Activated naive CD4-positive, alpha-beta T cell treated with anti-CD3 and anti-CD28 coated beads for 36 hours (primary cell): ENCODE results near the gene B4GALT7. TPM values are rescaled to one million over a fixed set of nuclear protein-coding genes. Genes with fewer than 3 reads are reported as not detected.

Experiments
- CTCF ChIA-PET: fragments of 350-600 bp; sonication (Branson Sonifier 250); formaldehyde crosslinking; loops from one replicate; lab custom pipeline; 2021; ENCODE audit warnings: antibody characterized with exemption; lab: Charles Lee
- DNase-seq: peaks from one replicate; pipeline ENCODE4 v3.0.0-alpha.2; 2020
- H3K27ac Mint-ChIP-seq: one replicate; pipeline ENCODE4 v1.8.0; 2021; ENCODE audit warnings: mild to moderate bottlenecking, mixed read lengths
- H3K27me3 Mint-ChIP-seq: one replicate; pipeline ENCODE4 v1.8.0; 2021; ENCODE audit warnings: low read depth, mixed read lengths
- H3K36me3 Mint-ChIP-seq: one replicate; pipeline ENCODE4 v1.8.0; 2021; ENCODE audit warnings: low read depth, mixed read lengths
- H3K4me1 Mint-ChIP-seq: one replicate; pipeline ENCODE4 v1.8.0; 2021; ENCODE audit warnings: low read depth, mixed read lengths
- H3K4me3 Mint-ChIP-seq: one replicate; pipeline ENCODE4 v1.8.0; 2021; ENCODE audit warnings: mild to moderate bottlenecking, moderate library complexity, mixed read lengths
- H3K9me3 Mint-ChIP-seq: one replicate; pipeline ENCODE4 v1.8.0; 2021; ENCODE audit warnings: mixed read lengths
- intact Hi-C: fragments of 100-400 bp; cut with micrococcal nuclease; formaldehyde crosslinking; loops from one replicate; pipeline ENCODE4 v1.15.1; 2023
- total RNA-seq, 2 experiments: library from RNA; stranded (reverse); gene quantifications; one replicate each; pipeline ENCODE4 v1.2.3, GENCODE V29; 2021

The B4GALT7 gene
- total RNA-seq, 2 experiments from 2014 or later, result 9.9 to 13.6 TPM

GRCh38 chr5:177595991-177596774, 3.7 kb upstream of the B4GALT7 start:
- no peaks in the 10 kb centered on the region for H3K9me3 Mint-ChIP-seq
- no peaks in the 10 kb centered on the region for H3K27me3 Mint-ChIP-seq
- no peak overlapping the region for H3K4me3 Mint-ChIP-seq
- H3K36me3 Mint-ChIP-seq, result peaks cover 32% of the 10 kb centered on the region
- intact Hi-C loops, result loop anchor here (10.0 kb wide), 2 partner anchors 559 to 1029 kb away; partner anchors contain the start of genes CLK4 and NHP2
- no peak for DNase-seq
- no peak overlapping the region for H3K27ac Mint-ChIP-seq
- H3K4me1 Mint-ChIP-seq, result peaks cover 48% of the 10 kb centered on the region
- CTCF ChIA-PET, result interaction anchor here (0.7 kb wide), 1 partner anchor 51 kb away, joined by 3 read pairs; no protein-coding TSS in a partner anchor

DNA sequence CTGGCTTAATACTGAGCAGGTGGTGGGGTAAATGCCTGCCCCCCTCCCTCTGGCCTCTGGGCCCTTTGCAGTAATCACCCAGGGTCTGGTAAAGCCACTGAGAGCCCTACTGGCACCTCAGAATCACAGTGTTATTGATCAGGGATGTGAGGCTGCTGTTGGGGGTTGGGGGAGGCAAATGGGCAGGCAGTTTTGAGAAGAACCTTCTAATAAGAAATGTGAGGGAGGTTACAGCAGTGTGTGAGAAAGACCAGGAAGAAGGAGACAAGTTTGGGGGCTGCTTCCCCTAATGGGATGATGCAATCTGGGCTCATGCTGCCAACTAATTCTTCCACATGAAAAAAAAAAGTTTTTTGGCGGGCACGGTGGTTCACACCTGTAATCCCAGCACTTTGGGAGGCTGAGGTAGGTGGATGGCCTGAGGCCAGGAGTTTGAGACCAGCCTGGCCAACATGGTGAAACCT, 3.1 kb upstream of the B4GALT7 start:
- peak overlapping the region; percentile 65 for H3K27ac Mint-ChIP-seq
- intact Hi-C loops, result loop anchor here (10.0 kb wide), 2 partner anchors 558 to 1028 kb away; partner anchors contain the start of genes CLK4 and NHP2
- no peak for DNase-seq
- H3K9me3 Mint-ChIP-seq, result no peaks in the 10 kb centered on the region
- H3K4me3 Mint-ChIP-seq, result no peak overlapping the region
- CTCF ChIA-PET, result no interaction called here
- peaks cover 32% of the 10 kb centered on the region for H3K36me3 Mint-ChIP-seq
- H3K27me3 Mint-ChIP-seq, result no peaks in the 10 kb centered on the region
- H3K4me1 Mint-ChIP-seq, result peaks cover 49% of the 10 kb centered on the region

DNA sequence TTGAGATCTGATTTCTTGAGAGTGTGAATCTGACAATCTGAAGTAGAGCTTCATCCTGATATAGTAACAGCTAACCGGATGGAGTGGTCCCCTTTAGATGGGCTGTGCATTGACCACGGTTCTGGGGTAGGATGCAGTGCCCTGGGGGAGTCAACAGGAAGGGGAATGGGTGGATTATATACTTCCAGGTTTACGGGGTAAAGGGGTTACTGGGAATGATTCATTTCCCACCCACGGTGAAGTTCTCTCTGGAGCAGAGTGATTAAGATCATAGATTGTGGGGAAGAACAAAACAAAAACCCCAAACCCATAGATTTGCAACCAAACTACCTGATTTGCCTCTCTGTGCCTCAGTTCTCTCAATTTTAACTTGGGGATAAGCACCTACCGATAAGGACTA, 1.5 kb upstream of the B4GALT7 start:
- Mint-ChIP-seq H3K9me3 (no peaks in the 10 kb centered on the region), H3K27me3 (no peaks in the 10 kb centered on the region), H3K36me3 (peaks cover 27% of the 10 kb centered on the region), H3K4me1 (peaks cover 43% of the 10 kb centered on the region), H3K4me3 (peak overlapping the region; percentile 98), H3K27ac (no peak overlapping the region)
- intact Hi-C loops, result loop anchor here (10.0 kb wide), 2 partner anchors 556 to 1026 kb away; partner anchors contain the start of genes CLK4 and NHP2
- CTCF ChIA-PET, result interaction anchor here (0.7 to 1.1 kb wide), 2 partner anchors 9 to 97 kb away, joined by 3 read pairs; no protein-coding TSS in a partner anchor
- no peak for DNase-seq

GRCh38 chr5:177600508-177601018, 631 bp downstream of the B4GALT7 start:
- H3K9me3 Mint-ChIP-seq, result no peaks in the 10 kb centered on the region
- DNase-seq, result no peak
- peaks cover 35% of the 10 kb centered on the region for H3K4me1 Mint-ChIP-seq
- intact Hi-C loops, result loop anchor here (1.0 to 10.0 kb wide), 3 partner anchors 8 to 464 kb away; partner anchors contain the start of gene TMED9
- H3K36me3 Mint-ChIP-seq, result peaks cover 13% of the 10 kb centered on the region
- H3K27ac Mint-ChIP-seq, result peak overlapping the region; percentile 75
- H3K4me3 Mint-ChIP-seq, result peak overlapping the region; percentile 98
- CTCF ChIA-PET, result no interaction called here
- no peaks in the 10 kb centered on the region for H3K27me3 Mint-ChIP-seq

DNA sequence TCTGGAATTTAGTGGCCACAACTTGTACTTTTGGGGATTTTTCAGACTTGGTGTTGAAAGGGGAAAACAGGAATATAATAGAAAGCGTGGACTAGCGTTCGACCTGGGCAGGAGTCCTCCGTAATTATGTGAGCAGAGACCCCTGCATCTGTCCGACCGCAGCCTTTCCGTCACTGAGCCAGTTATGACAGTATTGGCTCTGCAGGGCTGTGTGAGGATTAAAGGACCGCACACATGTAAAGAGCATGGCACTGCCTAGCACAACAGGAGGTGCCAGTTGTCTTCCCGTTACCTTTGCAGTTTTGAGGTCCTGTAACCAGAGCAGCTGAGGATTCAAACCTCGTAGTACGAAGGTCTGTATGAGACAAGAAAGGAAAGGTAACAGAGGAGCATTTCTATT, 1.2 kb downstream of the B4GALT7 start:
- Mint-ChIP-seq H3K36me3 (peaks cover 10% of the 10 kb centered on the region), H3K27me3 (no peaks in the 10 kb centered on the region), H3K9me3 (no peaks in the 10 kb centered on the region), H3K27ac (peak overlapping the region; percentile 75), H3K4me1 (peaks cover 35% of the 10 kb centered on the region), H3K4me3 (peak overlapping the region; percentile 98)
- no peak for DNase-seq
- intact Hi-C loops, result loop anchor here (10.0 kb wide), 1 partner anchor 464 kb away; no protein-coding TSS in a partner anchor
- CTCF ChIA-PET, result no interaction called here

- intact Hi-C loops, result loop anchor here (10.0 kb wide), 1 partner anchor 463 kb away; no protein-coding TSS in a partner anchor
- DNase-seq, result no peak
- peaks cover 4% of the 10 kb centered on the region for H3K36me3 Mint-ChIP-seq
Measured at GRCh38 chr5:177601577-177602457, 1.9 kb downstream of the B4GALT7 start.

GRCh38 chr5:177602458-177602830, 2.5 kb downstream of the B4GALT7 start:
- Mint-ChIP-seq H3K4me1 (peaks cover 43% of the 10 kb centered on the region), H3K27ac (no peak overlapping the region), H3K36me3 (peaks cover 3% of the 10 kb centered on the region), H3K9me3 (no peaks in the 10 kb centered on the region), H3K4me3 (no peak overlapping the region), H3K27me3 (no peaks in the 10 kb centered on the region)
- DNase-seq, result no peak
- CTCF ChIA-PET, result no interaction called here
- intact Hi-C loops, result loop anchor here (10.0 kb wide), 1 partner anchor 462 kb away; no protein-coding TSS in a partner anchor

More at GRCh38 chr5:177601577-177602457, 1.9 kb downstream of the B4GALT7 start:
- no peaks in the 10 kb centered on the region for H3K27me3 Mint-ChIP-seq
- CTCF ChIA-PET, result no interaction called here
- H3K9me3 Mint-ChIP-seq, result no peaks in the 10 kb centered on the region
- H3K27ac Mint-ChIP-seq, result no peak overlapping the region
- H3K4me1 Mint-ChIP-seq, result peaks cover 37% of the 10 kb centered on the region
- H3K4me3 Mint-ChIP-seq, result no peak overlapping the region

GRCh38 chr5:177603631-177604030, 3.7 kb downstream of the B4GALT7 start:
- Mint-ChIP-seq H3K4me1 (peaks cover 36% of the 10 kb centered on the region), H3K9me3 (no peaks in the 10 kb centered on the region), H3K27me3 (no peaks in the 10 kb centered on the region), H3K4me3 (no peak overlapping the region), H3K27ac (no peak overlapping the region), H3K36me3 (no peaks in the 10 kb centered on the region)
- intact Hi-C loops, result loop anchor here (10.0 kb wide), 1 partner anchor 461 kb away; no protein-coding TSS in a partner anchor
- DNase-seq, result no peak
- CTCF ChIA-PET, result no interaction called here

DNA sequence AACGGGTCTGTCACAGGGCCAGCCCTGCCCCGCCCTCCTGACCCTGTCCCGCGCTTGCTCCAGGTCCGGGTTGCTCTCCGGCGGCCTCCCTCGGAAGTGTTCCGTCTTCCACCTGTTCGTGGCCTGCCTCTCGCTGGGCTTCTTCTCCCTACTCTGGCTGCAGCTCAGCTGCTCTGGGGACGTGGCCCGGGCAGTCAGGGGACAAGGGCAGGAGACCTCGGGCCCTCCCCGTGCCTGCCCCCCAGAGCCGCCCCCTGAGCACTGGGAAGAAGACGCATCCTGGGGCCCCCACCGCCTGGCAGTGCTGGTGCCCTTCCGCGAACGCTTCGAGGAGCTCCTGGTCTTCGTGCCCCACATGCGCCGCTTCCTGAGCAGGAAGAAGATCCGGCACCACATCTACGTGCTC, 4.2 kb downstream of the B4GALT7 start:
- Mint-ChIP-seq H3K4me1 (peaks cover 32% of the 10 kb centered on the region), H3K36me3 (no peaks in the 10 kb centered on the region), H3K27me3 (no peaks in the 10 kb centered on the region), H3K27ac (no peak overlapping the region), H3K9me3 (no peaks in the 10 kb centered on the region), H3K4me3 (no peak overlapping the region)
- CTCF ChIA-PET, result no interaction called here
- no peak for DNase-seq
- intact Hi-C loops, result loop anchor here (10.0 kb wide), 1 partner anchor 461 kb away; no protein-coding TSS in a partner anchor

DNA sequence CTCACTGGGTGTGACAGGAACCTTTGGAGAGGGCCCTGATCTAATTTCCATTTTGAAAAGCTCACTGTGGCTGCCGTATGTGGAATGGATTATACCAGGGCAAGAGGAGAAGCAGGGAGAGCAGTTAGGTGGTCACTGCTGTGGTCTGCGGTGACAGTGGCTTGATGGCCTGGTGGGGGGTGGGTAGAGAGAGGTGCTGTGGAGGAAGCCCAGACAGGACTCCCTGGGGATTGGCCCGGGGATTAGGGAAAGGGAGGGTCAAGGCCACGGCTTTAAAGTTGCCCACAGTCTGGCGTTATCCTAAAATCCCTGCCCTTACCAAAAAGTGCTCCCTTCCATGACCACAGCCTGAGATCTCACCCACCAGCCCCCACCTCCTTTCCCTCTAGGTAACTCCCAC, 4.7 kb downstream of the B4GALT7 start:
- Mint-ChIP-seq H3K27ac (no peak overlapping the region), H3K36me3 (no peaks in the 10 kb centered on the region), H3K4me3 (no peak overlapping the region), H3K27me3 (no peaks in the 10 kb centered on the region), H3K4me1 (peaks cover 30% of the 10 kb centered on the region), H3K9me3 (no peaks in the 10 kb centered on the region)
- DNase-seq, result no peak
- intact Hi-C loops, result loop anchor here (10.0 kb wide), 1 partner anchor 460 kb away; no protein-coding TSS in a partner anchor
- CTCF ChIA-PET, result no interaction called here

GRCh38 chr5:177605078-177605477, 5.1 kb downstream of the B4GALT7 start:
- H3K27me3 Mint-ChIP-seq, result no peaks in the 10 kb centered on the region
- peaks cover 30% of the 10 kb centered on the region for H3K4me1 Mint-ChIP-seq
- no peaks in the 10 kb centered on the region for H3K36me3 Mint-ChIP-seq
- H3K9me3 Mint-ChIP-seq, result no peaks in the 10 kb centered on the region
- no peak overlapping the region for H3K4me3 Mint-ChIP-seq
- H3K27ac Mint-ChIP-seq, result no peak overlapping the region
- CTCF ChIA-PET, result interaction anchor here (1.2 kb wide), 1 partner anchor 13 kb away, joined by 4 read pairs; the partner anchor contains the start of gene TMED9
- DNase-seq, result no peak
- intact Hi-C loops, result loop anchor here (10.0 kb wide), 1 partner anchor 460 kb away; no protein-coding TSS in a partner anchor
